K562 (cell line): ENCODE results near the gene TBP. TPM values are rescaled to one million over a fixed set of nuclear protein-coding genes. Genes with fewer than 3 reads are reported as not detected.
A peak's percentile ranks its signal among the peaks of the same experiment; 100 is the strongest.

Source experiments
- ATAC-seq: fragments of 200-7000 bp; cut with Tn5 transposase; 3 replicates; pipeline ENCODE4 v1.9.1; 2020; ENCODE audit warnings: moderate library complexity
- BruUV-seq: library from RNA; stranded (reverse); fragments of 400-500 nt; replicated peaks from 2 replicates; lab custom pipeline; 2021; lab: Mats Ljungman, UMichigan
- CTCF ChIA-PET: fragments of 300-600 bp; formaldehyde crosslinking; extraction: SDS; loops from one replicate; lab custom pipeline; 2021; ENCODE audit warnings: low intra/inter-chr PET ratio; lab: Yijun Ruan, JAX
- POLR2A ChIA-PET: fragments of 300-600, 350-650 bp; sonication (Branson Sonifier 250); formaldehyde crosslinking; extraction: SDS; loops from one replicate; lab custom pipeline; 2021; ENCODE audit warnings: antibody characterized with exemption, inconsistent platforms; lab: Yijun Ruan, JAX
- DNase-seq, 4 experiments: peaks; one replicate each; pipeline versions ENCODE4 v3.0.0 to v3.0.0-alpha.2; 2011 to 2018; ENCODE audit warnings: low spot score in 3 of 4, mixed read lengths in 3 of 4; ENCODE audit errors: extremely low read depth in 1 of 4
- FAIRE-seq: peaks from 2 replicates; lab custom pipeline; 2011; peaks lifted over from hg19 to GRCh38; lab: Jason Lieb, UNC
- H2AFZ ChIP-seq: 2 replicates; pipeline ENCODE4 v1.6.0; 2011; ENCODE audit warnings: low read depth, low read length, control low read depth, inconsistent platforms
- H3K27ac ChIP-seq: fragments of 200-600 bp; 3 replicates; pipeline ENCODE4 v1.8.0; 2011; ENCODE audit warnings: low read depth, mild to moderate bottlenecking, control low read depth, inconsistent platforms, low read length, moderate library complexity, mixed read lengths; ENCODE audit errors: extremely low read depth
- H3K27me3 ChIP-seq, 2 experiments: fragments of 300-600 bp in 1 of 2; 2 replicates in 1 of 2; 3 replicates in 1 of 2; pipeline versions ENCODE4 v1.6.0 to v1.8.0; 2011; ENCODE audit warnings: inconsistent platforms in 2 of 2, low read length in 2 of 2, mild to moderate bottlenecking in 1 of 2, mixed read lengths in 1 of 2, moderate library complexity in 1 of 2; ENCODE audit not compliant: control insufficient read depth in 2 of 2, insufficient read depth in 2 of 2
- H3K36me3 ChIP-seq: fragments of 300-600 bp; 3 replicates; pipeline ENCODE4 v1.8.0; 2011; ENCODE audit warnings: mild to moderate bottlenecking, low read length, inconsistent platforms; ENCODE audit not compliant: control insufficient read depth, insufficient read depth
- H3K4me1 ChIP-seq, 2 experiments: fragments of 200-600 bp in 1 of 2; replicated peaks in 1 of 2; 2 replicates in 1 of 2; 3 replicates in 1 of 2; pipeline versions ENCODE4 v1.5.1 to v1.8.0; 2011; ENCODE audit warnings: inconsistent platforms in 2 of 2, low read length in 2 of 2, mild to moderate bottlenecking in 1 of 2, mixed read lengths in 1 of 2, moderate library complexity in 1 of 2; ENCODE audit not compliant: control insufficient read depth in 2 of 2, insufficient read depth in 2 of 2
- H3K4me2 ChIP-seq: 2 replicates; pipeline ENCODE4 v1.6.1; 2011; ENCODE audit warnings: low read length, control low read depth, inconsistent platforms, mixed read lengths; ENCODE audit not compliant: insufficient read depth
- H3K4me3 ChIP-seq: fragments of 200-600 bp; sonication (generic), shearing (Covaris generic); 2 replicates; pipeline ENCODE4 v1.5.1; 2016; ENCODE audit warnings: control low read depth, inconsistent platforms
- H3K79me2 ChIP-seq: fragments of 200-600 bp; 3 replicates; pipeline ENCODE4 v1.8.0; 2011; ENCODE audit warnings: low read length, inconsistent platforms; ENCODE audit not compliant: control insufficient read depth, insufficient read depth
- H3K9ac ChIP-seq, 2 experiments: 2 replicates each; pipeline versions ENCODE4 v1.6.0 to v1.6.1; 2011; ENCODE audit warnings: low read depth in 2 of 2, low read length in 2 of 2, control low read depth in 1 of 2, inconsistent platforms in 1 of 2, mild to moderate bottlenecking in 1 of 2, mixed read lengths in 1 of 2; ENCODE audit not compliant: insufficient read depth in 1 of 2
- H3K9me1 ChIP-seq: one replicate; pipeline ENCODE4 v1.6.0; 2011; ENCODE audit warnings: inconsistent platforms, mild to moderate bottlenecking, low read length, moderate library complexity; ENCODE audit not compliant: control insufficient read depth, insufficient read depth
- H3K9me3 ChIP-seq: replicated peaks from 2 replicates; pipeline ENCODE4 v1.5.1; 2011; ENCODE audit warnings: low read depth, low read length, inconsistent platforms; ENCODE audit not compliant: control insufficient read depth, insufficient read depth
- H4K20me1 ChIP-seq: replicated peaks from 2 replicates; pipeline ENCODE4 v1.6.1; 2011; ENCODE audit warnings: low read length, inconsistent platforms, mixed read lengths; ENCODE audit not compliant: control insufficient read depth, insufficient read depth
- ARID2 ChIP-seq: fragments of 450-650 bp; IDR thresholded peaks from 2 replicates; pipeline ENCODE4 v1.6.1; 2017; ENCODE audit warnings: antibody characterized with exemption, mild to moderate bottlenecking
- CSDE1 ChIP-seq, 2 experiments: fragments of 450-650 bp; IDR thresholded peaks; 2 replicates each; pipeline ENCODE4 v1.6.1; 2016; ENCODE audit warnings: mild to moderate bottlenecking in 1 of 2
- ELF2 ChIP-seq: fragments of 250-450 bp; sonication (Bioruptor Pico); IDR thresholded peaks from 2 replicates; pipeline ENCODE4 v1.5.0; 2021; ENCODE audit warnings: mild to moderate bottlenecking
- FOXP4 ChIP-seq: sonication (generic); formaldehyde crosslinking; IDR thresholded peaks from 2 replicates; pipeline ENCODE4 v1.8.0; 2022; ENCODE audit warnings: mild to moderate bottlenecking, missing genetic modification reagents, borderline replicate concordance
- MAFF ChIP-seq: IDR thresholded peaks from 2 replicates; pipeline ENCODE4 v1.6.1; 2012; ENCODE audit warnings: low read length, improper control_type of control experiment
- MNT ChIP-seq, 2 experiments: fragments of 450-650 bp; conservative IDR thresholded peaks; 2 replicates each; pipeline ENCODE4 v1.6.1; 2017; ENCODE audit warnings: mild to moderate bottlenecking in 2 of 2, moderate library complexity in 2 of 2
- NONO ChIP-seq, 2 experiments: fragments of 200-400 bp in 1 of 2; fragments of 450-650 bp in 1 of 2; formaldehyde crosslinking in 1 of 2; IDR thresholded peaks; 2 replicates each; pipeline ENCODE4 v1.6.1; 2017; ENCODE audit warnings: low read depth in 2 of 2, mild to moderate bottlenecking in 2 of 2, moderate library complexity in 2 of 2, low read length in 1 of 2
- RBFOX2 ChIP-seq: fragments of 200-400 bp; formaldehyde crosslinking; IDR thresholded peaks from 2 replicates; pipeline ENCODE4 v1.6.1; 2017; ENCODE audit warnings: low read depth, mild to moderate bottlenecking, low read length, moderate library complexity
- RBM22 ChIP-seq: fragments of 200-400 bp; formaldehyde crosslinking; IDR thresholded peaks from 2 replicates; pipeline ENCODE4 v1.6.1; 2018; ENCODE audit warnings: low read length, low read depth; ENCODE audit not compliant: poor library complexity, severe bottlenecking
- RCOR1 ChIP-seq, 2 experiments: IDR thresholded peaks; 2 replicates each; pipeline ENCODE4 v1.6.1; 2012; ENCODE audit warnings: low read depth in 2 of 2, low read length in 2 of 2, borderline replicate concordance in 1 of 2, improper control_type of control experiment in 1 of 2
- SMARCA4 ChIP-seq: fragments of 450-650 bp; IDR thresholded peaks from 2 replicates; pipeline ENCODE4 v1.6.1; 2016
- SP2 ChIP-seq: IDR thresholded peaks from 2 replicates; pipeline ENCODE4 v1.6.1; 2011; ENCODE audit warnings: mild to moderate bottlenecking, low read depth, low read length, moderate library complexity; ENCODE audit not compliant: poor library complexity, severe bottlenecking; ENCODE audit errors: extremely low read depth
- SREBF2 ChIP-seq: sonication (generic); formaldehyde crosslinking; IDR thresholded peaks from 2 replicates; pipeline ENCODE4 v1.4.0; 2020; ENCODE audit warnings: mild to moderate bottlenecking, missing genetic modification reagents
- THAP7 ChIP-seq: fragments of 250-450 bp; sonication (Bioruptor Pico); IDR thresholded peaks from 2 replicates; pipeline ENCODE4 v1.5.0; 2021
- ZEB2 ChIP-seq: fragments of 450-650 bp; IDR thresholded peaks from 2 replicates; pipeline ENCODE4 v1.6.1; 2016
- ZFX ChIP-seq: sonication (generic); formaldehyde crosslinking; IDR thresholded peaks from 2 replicates; pipeline ENCODE4 v1.8.0; 2022; ENCODE audit warnings: mild to moderate bottlenecking, missing genetic modification reagents, moderate library complexity
- ZNF224 ChIP-seq: sonication (generic); formaldehyde crosslinking; IDR thresholded peaks from 2 replicates; pipeline ENCODE4 v1.8.0; 2022; ENCODE audit warnings: mild to moderate bottlenecking, missing genetic modification reagents
- ZSCAN29 ChIP-seq: fragments of 450-650 bp; IDR thresholded peaks from 2 replicates; pipeline ENCODE4 v1.6.1; 2017
- WGBS: fragments of 100-300 bp; shearing (Covaris generic); methylation state at CpG from one replicate; pipeline ENCODE4 v1.1.6; 2016; ENCODE audit warnings: low coverage, mixed read lengths; ENCODE audit not compliant: insufficient coverage; ENCODE audit errors: missing lambda C conversion rate; 5-methylcytosine and 5-hydroxymethylcytosine counted together
- in situ Hi-C: fragments of 300-500 bp; cut with MboI; formaldehyde crosslinking; loops from 4 replicates; pipeline ENCODE4 v1.15.0; 2018; ENCODE audit warnings: inconsistent platforms, mixed read lengths
- intact Hi-C: fragments of 100-400 bp; cut with micrococcal nuclease; formaldehyde crosslinking; loops from 2 replicates; pipeline ENCODE4 v1.14.2; 2022
- polyA plus RNA-seq, 8 experiments: library from polyadenylated mRNA; depleted of rRNA in 4 of 8; stranded (reverse) in 5 of 8; unstranded in 3 of 8; fragments of >200 nt; fragmentation: Nextera tagmentation in 2 of 8; fragmentation: Illumina TruSeq in 1 of 8; extraction: Ambion mirVana in 2 of 8; extraction: Trizol in 1 of 8; gene quantifications; 2 replicates each; pipeline versions ENCODE4 v1.2.1 to v1.2.3, GENCODE V29; 2011 to 2014; ENCODE audit warnings: inconsistent platforms in 1 of 8, missing spikeins in 1 of 8
- total RNA-seq, 7 experiments: library from RNA; depleted of rRNA in 6 of 7; stranded (reverse); fragments of >200 nt in 6 of 7; fragmentation: Illumina TruSeq in 2 of 7; extraction: Trizol in 2 of 7; gene quantifications; 2 replicates each; pipeline versions ENCODE4 v1.2.1 to v1.2.3, GENCODE V29; 2011 to 2021; ENCODE audit warnings: low replicate concordance in 1 of 7

TBP gene
- total and polyA plus RNA-seq, 9 of the 15 experiments (the other 6 are each of a cell fraction or from before 2014, with no cell fraction given), result 28.5 to 86.1 (median 39.5) TPM

GRCh38 chr6:170552765-170553533 lies 1.2 kb upstream of the TBP start, which contains the start of gene PSMB1:
Gene PSMB1, minus strand, starts transcription at chr6:170553307. Its CDS starts 65 bp downstream, at chr6:170553242.
- Histone ChIP-seq H3K79me2 (peaks cover 95% of the 10 kb centered on the region), H3K9ac (peak within 1 kb of the TSS; percentile 94 to 99), H2AFZ (peak within 1 kb of the TSS; percentile 97), H3K9me3 (no peaks in the 10 kb centered on the region), H3K4me3 (peak within 1 kb of the TSS; percentile 69), H3K27ac (peak within 1 kb of the TSS; percentile 90), H4K20me1 (peaks cover 40% of the 10 kb centered on the region), H3K4me1 (peaks cover 3 to 24% of the 10 kb centered on the region in 2 experiments; a peak in 4 of 5 replicates), H3K9me1 (no peaks in the 10 kb centered on the region), H3K27me3 (no peaks in the 10 kb centered on the region), H3K4me2 (peak within 1 kb of the TSS; percentile 100), H3K36me3 (peaks cover 53% of the 10 kb centered on the region)
- under 1% methylated on average over 41 of the region's 41 CpGs for WGBS
- intact Hi-C loops, result loop anchor here (1.0 kb wide), 1 partner anchor 802 kb away; the partner anchor contains the start of genes DYNLT2 and ERMARD
- ATAC-seq, result peak; percentile 82
- in situ Hi-C loops, result no loop called here
- BruUV-seq, result no TSS peak
- DNase-seq, result peak; percentile 81 to 99 (median 85)
- ChIA-PET CTCF (no interaction called here), POLR2A (interaction anchor here (1.1 to 2.7 kb wide), 9 partner anchors 8 to 31 kb away, joined by 3 to 19 read pairs (median 6); partner anchors contain the start of gene PDCD2)
- peak; percentile 89 for FAIRE-seq
- TF ChIP-seq ZNF224 (CRISPR knock-in tag) (peak; percentile 59; the same call in 1 of the 2 replicates), MNT (conservative IDR thresholded peaks at IDR 0.05) (peak; percentile 45 to 82; a peak in 3 of 4 replicates), ZFX (peak; percentile 91), CSDE1 (IDR thresholded peaks at IDR 0.05) (0 out of 4 replicates have a peak, but pooled peaks of 1 of the 2 experiments have one; percentile 38), THAP7 (CRISPR knock-in tag) (0 out of 2 replicates have a peak, but pooled peaks have one; percentile 50), SP2 (peak; percentile 97), ZEB2 (no peak), RBM22 (no peak), FOXP4 (CRISPR knock-in tag) (peak; percentile 85; the same call in 1 of the 2 replicates), MAFF (peak; percentile 50; the same call in 1 of the 2 replicates), SREBF2 (CRISPR knock-in tag) (no peak), SMARCA4 (0 out of 2 replicates have a peak, but pooled peaks have one; percentile 21), RCOR1 (IDR thresholded peaks at IDR 0.05; ENCODE audit: borderline replicate concordance in 1 of 2, low read depth in 2 of 2, low read length in 2 of 2) (peak in 1 of 2 experiments; percentile 51; a peak in 1 of 4 replicates), ARID2 (peak; percentile 8; the same call in 1 of the 2 replicates), NONO (IDR thresholded peaks at IDR 0.05; ENCODE audit: low read depth in 2 of 2, low read length in 1 of 2) (no peak), RBFOX2 (peak; percentile 98), ZSCAN29 (peak; percentile 68; the same call in 1 of the 2 replicates), ELF2 (CRISPR knock-in tag) (peak; percentile 69)
